ENCODE measurements around the gene FAM229A.

DNA sequence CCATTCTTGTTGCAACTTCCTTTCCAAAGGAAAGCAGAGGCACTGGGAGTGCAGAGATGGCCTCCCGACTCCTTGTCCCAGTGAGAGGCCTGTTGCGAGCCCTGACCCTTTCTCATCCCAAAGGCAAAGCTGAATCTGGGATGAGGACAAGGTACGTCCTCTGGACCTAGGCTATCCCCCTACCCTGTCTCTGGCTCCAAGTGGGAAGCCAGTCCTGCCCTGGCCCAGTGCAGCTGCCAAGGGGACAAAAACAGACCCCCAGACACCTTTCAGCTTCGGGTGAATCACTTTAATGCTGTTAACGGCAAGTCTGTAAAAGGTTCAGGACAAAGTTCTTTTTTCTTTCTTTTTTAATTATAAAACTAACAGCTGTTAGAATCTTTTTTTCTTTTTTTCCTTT is 2.6 kb upstream of the FAM229A start:
- TF ChIP-seq CTCF (IDR thresholded peaks at IDR 0.05) (no peak), POLR2AphosphoS5 (IDR thresholded peaks at IDR 0.05) (no peak)

Measured in sigmoid colon (tissue), 4 donors.